Heart right ventricle (tissue), 16 donors: ENCODE measurements around the gene PKDCC. TPM values are rescaled to one million over a fixed set of nuclear protein-coding genes. Genes with fewer than 3 reads are reported as not detected.

Source experiments
- ATAC-seq, 8 donors: fragments of 200-7000 bp; cut with Tn5 transposase; one replicate each; pipeline ENCODE4 v1.9.1; 2020; ENCODE audit warnings: mild to moderate bottlenecking in 8 of 8, moderate library complexity in 8 of 8, moderate number of reproducible peaks in 1 of 8
- DNase-seq, 2 donors: peaks; one replicate each; pipeline ENCODE4 v3.0.0-alpha.2; 2020
- H3K27ac ChIP-seq, 10 donors: fragments of 200-600 bp; sonication (generic) in 2 of 10; one replicate each; pipeline versions ENCODE4 v1.5.0 to v1.8.0; 2020 to 2022; ENCODE audit warnings: mild to moderate bottlenecking in 3 of 10
- H3K27me3 ChIP-seq, 7 donors: fragments of 200-600 bp; one replicate each; pipeline ENCODE4 v1.8.0; 2021 to 2022; ENCODE audit warnings: mild to moderate bottlenecking in 2 of 7
- H3K36me3 ChIP-seq, 9 donors: fragments of 200-600 bp; sonication (generic) in 1 of 9; one replicate each; pipeline versions ENCODE4 v1.5.0 to v1.8.0; 2020 to 2022; ENCODE audit warnings: mild to moderate bottlenecking in 2 of 9
- H3K4me1 ChIP-seq, 9 donors: fragments of 200-600 bp; sonication (generic) in 1 of 9; one replicate each; pipeline versions ENCODE4 v1.5.0 to v1.8.0; 2020 to 2022; ENCODE audit warnings: mild to moderate bottlenecking in 4 of 9
- H3K4me3 ChIP-seq, 10 donors: fragments of 200-600 bp; sonication (generic) in 2 of 10; one replicate each; pipeline versions ENCODE4 v1.5.0 to v1.8.0; 2020 to 2022; ENCODE audit warnings: mild to moderate bottlenecking in 7 of 10, moderate library complexity in 2 of 10
- H3K9me3 ChIP-seq, 11 donors: fragments of 200-600 bp in 10 of 11; sonication (generic) in 2 of 11; one replicate each; pipeline versions ENCODE4 v1.5.0 to v1.8.0; 2013 to 2022; ENCODE audit warnings: mild to moderate bottlenecking in 2 of 11, control low read depth in 1 of 11, moderate library complexity in 1 of 11
- WGBS, 2 donors: extraction: QIAGEN DNeasy Blood & Tissue Kit; methylation state at CpG; one replicate each; pipeline ENCODE4 v1.1.7; 2013; ENCODE audit warnings: inconsistent platforms in 1 of 2; 5-methylcytosine and 5-hydroxymethylcytosine counted together
- intact Hi-C, 10 donors: fragments of 100-400 bp; cut with DNase I; formaldehyde crosslinking; loops; one replicate each; pipeline versions ENCODE4 v1.11.1 to v1.14.2; 2022
- polyA plus RNA-seq, 2 donors: library from polyadenylated mRNA; stranded (reverse); fragments of 200-250 nt; gene quantifications; one replicate each; pipeline ENCODE4 v1.2.3, GENCODE V29; 2013
- total RNA-seq, 10 donors: library from RNA; stranded (reverse); fragmentation: NEBNext Ultra II Directional in 3 of 10; extraction: Animal tissue kit (Norgen Biotek cat#: 25700) in 3 of 10; gene quantifications; one replicate each; pipeline versions ENCODE4 v1.2.1 to v1.2.4, GENCODE V29; 2021 to 2023
- TF ChIP-seq, protein P1 (sequence below), 9 donors: fragments of 200-600 bp; sonication (generic) in 2 of 9; IDR thresholded peaks; one replicate each; pipeline versions ENCODE4 v1.5.0 to v1.8.0; 2021 to 2022; ENCODE audit warnings: antibody characterized with exemption in 9 of 9, mild to moderate bottlenecking in 5 of 9, moderate library complexity in 1 of 9
- donor health status: Arrhythmogenic right ventricular cardiomyopathy.
- donor health status: ischemic (EF 13 %, LVEDD 7.1; RV severe dilation, severe dysfunction).
- donor health status: healthy with polysubstance abuse.
- donor health status: DM: no; HTN: yes; CAD: no.
- donor health status: DM: no; HTN: no; CAD: no.
- donor health status: ischemic (EF 25% LVEDD 6.9; RV normal size, moderate dysfunction).
- donor health status: ischemic (EF 25% LVEDD 5.7; RV mildly dilated, moderate dysfunction).
- donor health status: healthy.
- donor health status: DM: yes; HTN: yes; CAD: no.
- donor health status: Ischemic cardiomyopathy.
- donor health status: ischemic (EF 35%, LVEDD 5.7; RV mildly dilated, moderate dysfunction).
- donor health status: nonischemic (EF 11% LVEDD 7.7; RV severe dilation, severe dysfunction).
- donor health status: DM: yes; HTN: yes; CAD: no.
- donor health status: PGD.
- donor health status: ischemic (EF 29% LVEDD 5.4; RV normal size, mild dysfunction).
- donor health status: nonischemic (EF 23%, LVEDD 6.1; RV moderate dilation, normal function).

The PKDCC gene
- total and polyA plus RNA-seq, 12 donors = 25.1 to 263 (median 51.4) TPM

DNA sequence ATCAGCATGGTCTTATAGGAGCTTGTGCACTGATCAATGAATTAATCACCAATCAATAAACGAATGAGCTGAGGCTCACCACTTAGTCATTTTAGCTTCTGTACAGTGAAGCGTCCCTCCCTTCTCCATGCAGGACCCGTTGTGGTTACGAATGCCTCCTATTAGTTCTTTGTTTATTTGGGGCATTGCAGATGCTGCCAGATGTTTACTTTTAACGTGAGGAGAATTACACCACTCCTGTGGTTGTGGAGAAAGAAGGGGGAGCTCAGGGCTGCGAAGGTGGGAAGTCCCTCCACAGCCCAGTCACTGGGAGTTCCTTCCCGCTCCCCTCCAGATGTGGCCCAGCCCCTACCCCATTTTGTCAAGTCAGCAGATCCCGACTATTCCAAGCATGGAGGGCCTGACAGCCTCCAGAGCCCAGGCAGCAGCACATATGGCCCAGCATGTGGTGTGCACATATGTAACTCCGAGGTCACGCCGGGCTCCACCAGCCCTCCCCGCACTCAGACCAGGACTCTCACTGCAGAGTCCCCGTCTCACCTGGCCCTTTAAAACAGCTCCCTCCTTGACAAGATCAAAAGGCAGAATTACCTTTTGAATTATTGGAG is 20.9 kb downstream of the PKDCC start:
- no peaks in the 10 kb centered on the region for H3K36me3 ChIP-seq
- ATAC-seq = no peak
- H3K9me3 ChIP-seq = peaks cover 0 to 2% (median 0%) of the 10 kb centered on the region in 11 donors
- peaks cover 3 to 26% (median 20%) of the 10 kb centered on the region in 9 donors for H3K4me1 ChIP-seq
- H3K27me3 ChIP-seq = no peaks in the 10 kb centered on the region
- DNase-seq = no peak
- no peak overlapping the region for H3K27ac ChIP-seq
- 87 to 89% methylated on average over 13 of the region's 13 CpGs for WGBS, 2 donors
- intact Hi-C loops = no loop called here
- TF ChIP-seq, protein P1, sequence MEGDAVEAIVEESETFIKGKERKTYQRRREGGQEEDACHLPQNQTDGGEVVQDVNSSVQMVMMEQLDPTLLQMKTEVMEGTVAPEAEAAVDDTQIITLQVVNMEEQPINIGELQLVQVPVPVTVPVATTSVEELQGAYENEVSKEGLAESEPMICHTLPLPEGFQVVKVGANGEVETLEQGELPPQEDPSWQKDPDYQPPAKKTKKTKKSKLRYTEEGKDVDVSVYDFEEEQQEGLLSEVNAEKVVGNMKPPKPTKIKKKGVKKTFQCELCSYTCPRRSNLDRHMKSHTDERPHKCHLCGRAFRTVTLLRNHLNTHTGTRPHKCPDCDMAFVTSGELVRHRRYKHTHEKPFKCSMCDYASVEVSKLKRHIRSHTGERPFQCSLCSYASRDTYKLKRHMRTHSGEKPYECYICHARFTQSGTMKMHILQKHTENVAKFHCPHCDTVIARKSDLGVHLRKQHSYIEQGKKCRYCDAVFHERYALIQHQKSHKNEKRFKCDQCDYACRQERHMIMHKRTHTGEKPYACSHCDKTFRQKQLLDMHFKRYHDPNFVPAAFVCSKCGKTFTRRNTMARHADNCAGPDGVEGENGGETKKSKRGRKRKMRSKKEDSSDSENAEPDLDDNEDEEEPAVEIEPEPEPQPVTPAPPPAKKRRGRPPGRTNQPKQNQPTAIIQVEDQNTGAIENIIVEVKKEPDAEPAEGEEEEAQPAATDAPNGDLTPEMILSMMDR (IDR thresholded peaks at IDR 0.05) = no peak
- no peak overlapping the region for H3K4me3 ChIP-seq

DNA sequence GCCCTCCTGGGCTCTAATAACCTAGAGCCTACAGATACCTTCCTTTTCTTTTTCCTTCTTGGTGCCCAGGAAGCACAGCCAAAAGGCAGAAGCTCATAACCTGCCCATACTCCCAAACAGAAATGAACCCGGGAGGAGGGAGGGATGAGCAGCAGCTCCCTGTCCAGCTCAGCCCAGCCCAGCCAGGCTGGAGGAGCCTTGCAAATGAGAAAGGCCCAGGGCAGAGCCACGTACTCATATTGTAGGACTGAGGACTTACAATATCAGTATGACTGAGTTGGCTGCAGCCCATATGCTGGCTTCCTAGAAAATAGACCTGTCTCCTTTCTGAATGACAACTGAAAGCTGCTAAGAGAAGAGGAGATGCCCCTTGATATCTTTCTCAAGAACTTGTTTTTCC is 21.7 kb downstream of the PKDCC start:
- Histone ChIP-seq H3K27ac (no peak overlapping the region), H3K36me3 (no peaks in the 10 kb centered on the region), H3K27me3 (no peaks in the 10 kb centered on the region), H3K9me3 (peaks cover 0 to 2% (median 0%) of the 10 kb centered on the region in 11 donors), H3K4me1 (peaks cover 3 to 32% (median 20%) of the 10 kb centered on the region in 9 donors), H3K4me3 (no peak overlapping the region)
- intact Hi-C loops = no loop called here
- 70 to 89% methylated on average over 2 of the region's 2 CpGs for WGBS, 2 donors
- DNase-seq (no peak), ATAC-seq (no peak)
- TF ChIP-seq, protein P1 (IDR thresholded peaks at IDR 0.05) = no peak

DNA sequence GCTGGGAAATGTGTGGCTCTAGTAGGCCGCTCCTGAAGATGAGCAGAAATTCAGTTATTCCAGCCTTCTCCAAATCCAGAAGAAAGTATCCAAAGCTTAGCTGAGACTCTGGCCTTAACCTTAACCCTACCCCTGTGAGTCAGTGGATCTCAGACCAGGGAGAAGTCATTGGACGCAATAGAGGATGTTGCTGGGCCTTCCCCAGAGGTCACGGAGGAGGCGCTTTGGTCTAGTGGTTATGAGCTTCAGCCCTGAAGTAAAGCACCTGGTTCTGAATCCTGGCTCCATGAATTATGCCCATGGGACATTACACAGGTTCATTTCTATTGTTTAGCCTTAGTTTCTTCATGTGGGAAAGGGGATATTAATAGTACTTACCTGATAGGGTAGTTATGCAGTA is 24.0 kb downstream of the PKDCC start:
- Histone ChIP-seq H3K36me3 (no peaks in the 10 kb centered on the region), H3K27me3 (no peaks in the 10 kb centered on the region), H3K9me3 (no peaks in the 10 kb centered on the region), H3K4me1 (peaks cover 3 to 35% (median 20%) of the 10 kb centered on the region in 9 donors), H3K27ac (peak overlapping the region in 4 of 10 donors; percentile 12 to 28 (median 14)), H3K4me3 (no peak overlapping the region)
- ATAC-seq = peak in 5 of 8 donors; percentile 30 to 66 (median 35)
- 88 to 91% methylated on average over 4 of the region's 4 CpGs for WGBS, 2 donors
- TF ChIP-seq, protein P1 (IDR thresholded peaks at IDR 0.05) = no peak
- DNase-seq = no peak
- intact Hi-C loops = no loop called here

DNA sequence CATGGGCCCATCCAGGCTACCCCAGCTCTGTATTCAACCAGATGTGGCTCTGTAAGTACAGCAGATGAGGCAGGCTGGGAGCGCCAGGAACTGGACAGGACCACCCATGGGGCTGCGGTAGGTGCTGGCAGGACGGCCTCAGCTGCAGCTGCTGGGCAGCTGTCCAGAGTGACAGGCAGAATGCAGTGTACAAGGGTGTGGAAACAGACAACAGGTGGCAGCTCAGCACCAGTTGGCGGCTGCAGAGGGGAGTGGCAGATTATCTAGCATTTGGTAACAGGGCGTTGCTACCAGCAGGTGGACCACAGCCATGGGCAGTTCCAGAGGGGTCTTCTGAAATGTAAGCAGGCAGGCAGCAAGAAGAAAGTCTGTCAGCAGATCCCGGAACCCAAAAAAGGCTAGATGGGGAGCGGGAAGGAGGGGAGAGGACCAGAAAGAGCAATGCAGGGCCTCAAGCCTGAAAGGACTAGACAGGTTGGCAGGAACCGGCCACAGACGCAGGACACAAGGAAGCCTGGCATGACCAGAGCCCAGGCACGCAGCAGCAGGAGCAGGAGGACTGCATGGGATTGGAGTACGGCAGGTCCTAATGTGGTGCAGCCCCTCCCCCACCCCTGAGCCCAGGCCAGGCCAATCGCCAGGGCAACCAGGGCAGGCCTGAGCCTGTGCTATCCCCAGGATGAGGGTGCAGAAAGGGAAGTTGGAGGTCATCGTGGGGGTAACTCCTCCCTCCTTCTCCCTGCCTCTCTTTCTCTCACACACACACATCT is 24.7 kb downstream of the PKDCC start:
- H3K27me3 ChIP-seq = no peaks in the 10 kb centered on the region
- peaks cover 3 to 35% (median 20%) of the 10 kb centered on the region in 9 donors for H3K4me1 ChIP-seq
- TF ChIP-seq, protein P1 (IDR thresholded peaks at IDR 0.05) = peak in 1 of 9 donors; percentile 18
- peak overlapping the region in 7 of 10 donors; percentile 12 to 45 (median 25) for H3K27ac ChIP-seq
- intact Hi-C loops = no loop called here
- WGBS, 2 donors = 45 to 53% methylated on average over 13 of the region's 13 CpGs
- DNase-seq (peak in 1 of 2 donors; percentile 69), ATAC-seq (peak; percentile 63 to 86 (median 76))
- no peak overlapping the region for H3K4me3 ChIP-seq
- H3K9me3 ChIP-seq = no peaks in the 10 kb centered on the region
- H3K36me3 ChIP-seq = no peaks in the 10 kb centered on the region
